Fibroblast of skin of back (primary cell): ENCODE measurements around the gene FAM184B.
"Not testable (repeated sequence)": the region's sequence is repeated elsewhere in the genome, so short reads cannot be mapped to it uniquely, and the experiment has no call there.

Source experiments
- DNase-seq: peaks from one replicate; pipeline ENCODE4 v3.0.0-alpha.2; 2013

FAM184B gene

GRCh38 chr4:17717301-17717700 is 64.1 kb downstream of the FAM184B start:
- no peak for DNase-seq

- no peak for DNase-seq
Measured at GRCh38 chr4:17715511-17715910, 65.9 kb downstream of the FAM184B start.

GRCh38 chr4:17713779-17714178 is 67.6 kb downstream of the FAM184B start:
- DNase-seq: no peak

GRCh38 chr4:17712166-17712565 is 69.3 kb downstream of the FAM184B start:
- DNase-seq: no peak

- DNase-seq: not testable (repeated sequence)
Measured at GRCh38 chr4:17711206-17711605, 70.2 kb downstream of the FAM184B start.

DNA sequence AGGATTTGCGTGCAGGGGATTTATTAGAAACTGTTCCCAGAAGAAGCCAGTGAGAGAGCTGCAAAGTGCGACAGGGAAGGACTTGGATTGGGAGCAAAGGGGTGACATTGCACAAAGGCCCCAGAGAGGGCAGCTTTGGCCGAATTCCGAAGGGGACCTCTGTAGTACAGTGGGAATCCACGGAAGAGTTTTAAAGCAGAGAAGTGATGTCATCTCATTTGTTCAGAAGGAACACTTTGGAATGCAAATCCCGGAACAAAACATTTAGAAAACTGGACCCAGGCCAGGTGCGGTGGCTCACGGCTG is 71.7 kb downstream of the FAM184B start:
- no peak for DNase-seq

DNA sequence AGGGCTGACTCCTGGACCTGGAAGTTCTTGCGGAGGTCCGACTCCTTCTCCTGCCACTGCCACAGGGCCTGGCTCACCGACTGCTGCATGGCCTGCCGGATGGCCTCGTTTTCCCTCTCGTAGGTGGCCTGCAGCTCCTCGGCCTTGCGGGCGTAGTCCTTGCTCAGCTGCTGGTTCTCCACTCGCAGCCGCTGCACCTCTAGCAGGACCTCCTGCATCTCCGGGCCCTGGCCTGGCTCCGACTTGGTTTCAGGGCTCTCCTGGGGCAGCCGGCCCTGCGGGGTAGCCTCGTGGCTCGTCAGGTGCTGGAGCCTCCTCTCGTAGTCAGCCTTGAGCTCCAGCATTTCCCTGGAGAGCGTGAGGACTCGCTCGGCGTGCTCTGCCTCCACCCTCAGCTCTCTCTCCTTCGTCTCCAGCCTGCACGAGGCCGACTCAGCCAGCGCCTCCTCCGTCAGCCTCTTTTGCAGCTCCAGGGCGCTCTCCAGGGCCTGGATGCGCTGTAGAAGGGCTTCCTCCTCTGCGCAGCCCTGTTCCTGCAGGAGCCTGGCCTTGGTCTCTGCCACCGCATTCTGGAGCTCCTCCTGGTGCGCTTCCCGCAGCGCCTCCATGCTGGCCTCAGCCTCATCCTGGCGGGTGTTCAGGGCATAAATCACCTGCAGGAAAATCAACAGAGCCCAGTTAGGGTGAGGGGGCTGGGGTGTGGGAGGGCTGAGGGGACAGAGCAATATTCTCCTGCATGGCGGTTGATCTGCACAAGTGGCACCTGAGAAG is 72.2 kb downstream of the FAM184B start:
- DNase-seq: no peak

- no peak for DNase-seq
Measured at GRCh38 chr4:17707671-17708070, 73.8 kb downstream of the FAM184B start.

DNA sequence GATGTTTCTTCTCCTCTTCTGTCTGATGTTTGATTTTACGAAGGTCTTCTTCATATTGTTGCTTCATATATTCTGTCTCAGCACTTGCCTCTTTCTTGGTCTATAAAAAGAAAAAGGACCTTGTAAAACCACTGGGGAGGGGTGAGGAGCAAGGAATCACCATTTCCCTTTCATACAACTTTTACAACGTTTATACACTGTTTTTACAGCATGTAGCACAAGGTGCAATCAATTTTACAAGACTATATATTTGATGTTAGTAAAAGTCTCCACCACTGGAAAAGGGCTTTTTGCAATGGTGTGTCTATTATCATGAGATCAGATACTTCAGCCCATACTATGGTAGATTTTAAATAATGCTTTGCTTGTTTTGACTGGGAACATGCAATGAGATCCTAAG is 76.3 kb downstream of the FAM184B start:
- DNase-seq: no peak

GRCh38 chr4:17704020-17704650 is 77.3 kb downstream of the FAM184B start:
- no peak for DNase-seq

DNA sequence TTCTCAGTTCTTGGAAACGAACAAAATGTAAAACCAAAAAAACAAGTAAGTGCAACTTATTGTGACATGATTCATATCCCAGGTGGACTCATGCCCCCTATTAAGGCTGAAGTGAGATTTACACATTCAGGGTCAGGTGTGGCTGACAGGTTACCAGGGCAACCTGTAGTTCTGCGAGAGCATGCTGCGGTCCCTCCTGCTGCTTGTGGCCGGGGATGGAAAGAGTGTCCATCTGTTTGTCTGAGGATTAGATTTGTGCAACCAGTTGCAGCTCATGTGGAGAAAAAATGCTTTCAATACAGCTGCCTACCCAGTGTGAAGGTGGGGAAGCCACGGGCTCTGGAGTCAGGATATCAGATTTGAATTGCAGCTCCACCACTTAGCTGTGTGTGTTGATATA is 78.8 kb downstream of the FAM184B start:
- no peak for DNase-seq

DNA sequence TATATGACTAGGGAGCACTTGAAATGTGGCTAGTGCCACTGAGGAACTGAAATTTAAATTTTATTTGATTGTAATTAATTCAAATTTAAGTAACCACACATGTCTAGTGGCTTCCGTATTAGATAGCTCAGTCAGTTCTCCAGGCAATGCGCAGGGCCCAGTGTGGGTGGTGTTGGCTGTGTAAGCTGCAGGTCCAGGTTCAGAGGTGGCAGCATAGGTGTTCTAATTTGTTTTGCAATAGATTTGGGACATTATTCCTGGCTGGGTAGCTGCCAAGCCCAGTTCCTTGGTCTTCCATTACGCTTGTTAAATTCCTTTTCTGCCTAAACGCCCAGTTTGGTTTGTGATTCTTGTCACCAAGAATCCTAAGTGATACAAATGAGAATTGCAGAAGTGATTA is 79.5 kb downstream of the FAM184B start:
- DNase-seq: no peak

DNA sequence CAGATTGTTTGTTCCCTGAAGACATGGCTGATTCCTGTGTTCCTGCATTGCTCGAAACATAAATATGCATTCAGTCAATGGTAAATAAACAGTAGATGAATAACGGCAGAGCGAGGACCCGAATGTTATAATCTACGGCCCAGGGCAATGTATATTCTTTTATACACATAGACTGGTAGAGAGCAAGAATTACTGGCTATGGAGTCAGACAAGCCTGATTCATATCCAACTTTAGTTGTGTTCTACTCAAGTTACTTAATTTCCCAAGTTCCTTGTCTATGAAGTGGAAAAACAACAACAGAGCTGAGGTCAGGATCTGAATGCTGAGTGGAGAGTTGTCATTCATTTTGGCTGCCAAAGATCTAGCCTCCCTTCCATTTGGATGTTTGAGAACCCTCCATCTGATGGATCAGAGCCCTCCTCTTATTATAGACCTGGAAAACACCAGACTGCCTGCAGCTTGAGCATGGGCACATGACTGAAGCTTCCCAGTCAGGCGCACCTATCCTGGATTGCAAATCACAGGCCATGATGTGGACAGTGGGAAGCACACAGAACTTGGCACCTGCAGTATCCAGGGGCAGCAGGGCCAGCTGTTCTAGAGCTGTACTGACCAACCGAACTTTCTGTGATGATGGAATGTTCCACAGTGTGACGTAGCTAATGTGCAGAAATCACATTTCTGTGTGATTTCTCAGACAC is 80.1 kb downstream of the FAM184B start:
- DNase-seq: no peak

GRCh38 chr4:17699380-17699779 is 82.0 kb downstream of the FAM184B start:
- DNase-seq: no peak

- DNase-seq: no peak
Measured at GRCh38 chr4:17698116-17698515, 83.3 kb downstream of the FAM184B start.

DNA sequence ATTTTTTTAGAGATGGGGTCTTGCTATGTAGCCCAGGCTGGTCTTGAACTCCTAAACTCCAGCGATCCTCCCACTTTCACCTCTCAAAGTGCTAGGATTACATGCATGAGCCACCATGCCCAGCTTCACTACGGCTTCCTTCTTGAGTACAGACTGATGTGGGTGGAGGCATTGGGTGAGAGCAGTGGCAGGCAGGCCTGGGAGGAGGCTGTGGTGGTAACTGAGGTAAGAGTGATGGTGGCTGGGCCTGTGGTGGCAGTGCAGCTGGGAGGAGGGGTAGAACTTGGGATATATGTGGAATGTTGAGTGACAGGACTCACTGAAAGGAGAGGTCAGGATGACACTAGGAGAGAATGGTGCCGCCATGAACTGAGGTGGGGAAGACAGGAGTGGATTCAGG is 86.1 kb downstream of the FAM184B start:
- no peak for DNase-seq

GRCh38 chr4:17694552-17694951 is 86.9 kb downstream of the FAM184B start:
- DNase-seq: no peak

DNA sequence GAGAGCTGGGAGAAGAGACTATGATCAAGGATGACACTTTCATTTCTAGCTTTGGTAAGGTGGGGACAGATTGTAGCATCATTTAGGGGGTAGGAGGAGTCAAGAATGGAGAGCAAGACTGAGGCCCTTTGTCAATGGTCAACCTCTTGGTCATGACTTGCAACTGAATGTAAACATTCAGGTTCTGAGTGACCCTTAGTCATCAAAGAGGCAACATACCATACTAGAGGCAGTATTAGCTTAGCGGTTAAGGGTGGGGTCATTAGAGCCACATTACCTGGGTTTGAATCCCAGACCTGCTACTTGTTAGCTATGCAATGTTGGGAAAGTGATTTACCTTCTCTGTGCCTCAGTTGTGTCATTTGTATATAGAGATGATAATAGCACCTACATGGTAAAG is 90.5 kb downstream of the FAM184B start:
- no peak for DNase-seq

DNA sequence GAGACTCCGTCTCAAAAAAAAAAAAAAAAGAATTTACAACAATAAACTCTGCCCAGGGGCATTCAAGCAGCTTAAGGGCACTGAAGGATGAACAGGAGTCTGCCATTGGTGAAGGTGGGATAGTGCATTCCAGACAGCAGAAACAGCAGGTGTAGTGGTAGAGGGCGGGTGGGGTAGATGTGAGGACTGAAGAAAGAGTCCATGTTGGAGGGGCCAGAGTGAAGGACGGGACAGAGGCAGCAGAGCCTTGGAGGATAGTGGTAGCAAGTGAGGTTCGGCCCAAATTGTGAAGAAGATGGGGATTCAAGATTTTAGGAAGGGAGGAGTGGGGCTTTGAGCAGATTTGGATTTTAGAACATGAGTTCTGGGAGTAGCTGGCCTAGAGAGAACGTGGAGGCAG is 91.3 kb downstream of the FAM184B start:
- no peak for DNase-seq

DNA sequence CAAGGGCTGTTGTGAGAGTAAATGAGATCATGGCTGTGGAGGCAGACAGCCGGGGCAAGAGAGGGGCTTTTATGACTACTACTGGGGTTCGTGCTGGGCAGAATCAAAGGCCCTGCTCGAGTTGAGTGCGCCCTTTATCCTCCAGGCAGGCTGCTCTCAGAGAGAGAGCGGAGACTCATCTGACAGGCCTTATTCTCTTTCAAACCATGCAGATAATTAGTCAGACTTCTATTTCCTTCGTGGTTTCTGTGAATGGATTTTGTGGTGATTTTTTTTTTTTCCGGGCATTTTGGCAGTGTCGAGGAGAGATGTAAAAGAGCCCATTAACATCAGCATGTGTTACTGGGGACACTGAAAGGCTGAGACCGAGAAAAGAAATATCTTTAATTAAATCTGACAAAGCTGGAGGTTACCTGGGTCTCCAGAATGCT is 93.4 kb downstream of the FAM184B start:
- DNase-seq: no peak

DNA sequence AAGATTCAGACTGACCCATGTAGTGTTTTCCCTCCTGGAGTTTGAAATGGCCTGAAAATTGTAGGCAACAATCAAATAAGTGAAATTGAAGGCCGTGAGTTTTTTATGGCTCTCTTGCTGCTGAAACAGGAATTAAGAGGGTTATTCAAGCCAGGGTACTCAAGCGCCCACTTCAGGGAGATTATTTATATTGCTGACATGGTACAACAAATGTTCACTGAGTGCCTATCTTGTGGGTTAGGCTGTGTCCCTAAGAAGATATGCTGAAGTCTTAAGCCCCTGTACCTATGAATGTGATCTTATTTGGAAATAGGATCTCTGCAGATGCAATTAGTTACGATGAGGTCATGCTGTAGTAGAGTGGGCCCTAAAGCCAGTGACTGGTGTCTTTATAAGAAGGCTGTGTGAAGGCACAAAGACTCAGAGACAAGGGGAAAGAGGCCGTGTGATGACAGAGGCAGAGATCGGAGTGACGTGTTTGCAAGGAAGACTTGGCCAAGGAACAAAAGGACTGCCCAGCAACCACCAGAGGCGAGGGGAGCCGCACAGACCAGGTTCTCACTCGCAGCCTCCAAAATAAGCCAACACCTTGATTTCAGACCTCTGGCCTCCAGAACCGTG is 94.1 kb downstream of the FAM184B start:
- no peak for DNase-seq

DNA sequence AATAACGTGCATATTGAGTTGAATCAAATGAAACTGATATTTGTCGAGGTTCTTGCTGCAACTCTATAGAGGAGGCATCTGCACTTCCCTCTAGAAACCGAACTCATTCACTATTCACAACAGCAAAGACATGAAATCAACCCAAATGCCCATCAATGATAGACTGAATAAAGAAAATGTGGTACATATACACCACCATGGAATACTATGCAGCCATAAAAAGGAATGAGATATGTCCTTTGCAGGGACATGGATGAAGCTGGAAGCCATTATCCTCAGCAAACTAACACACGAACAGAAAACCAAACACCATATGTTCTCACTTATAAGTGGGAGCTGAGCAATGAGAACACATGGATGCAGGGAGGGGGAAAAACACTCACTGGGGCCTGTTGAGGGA is 96.8 kb downstream of the FAM184B start:
- not testable (repeated sequence) for DNase-seq

DNA sequence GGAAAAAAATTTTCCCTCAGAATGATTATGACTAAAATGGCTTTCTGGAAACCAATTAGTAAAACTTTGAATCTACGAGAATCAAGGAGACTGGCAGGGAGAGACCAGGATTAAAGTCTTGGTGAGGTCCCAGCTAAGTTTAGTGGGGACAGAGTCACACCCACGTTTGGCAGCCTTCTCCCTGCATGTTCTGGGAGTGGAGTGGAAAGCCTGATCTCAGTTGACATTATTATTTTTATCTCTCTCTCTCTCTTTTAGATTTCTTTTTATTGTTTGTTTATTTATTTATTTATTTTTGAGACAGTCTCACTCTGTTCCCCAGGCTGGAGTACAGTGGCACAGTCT is 99.2 kb downstream of the FAM184B start:
- no peak for DNase-seq
